H1 (cell line): Measurements from ENCODE around the gene C14orf119. TPM values are rescaled to one million over a fixed set of nuclear protein-coding genes. Genes with fewer than 3 reads are reported as not detected.

Experiments used
- CTCF ChIA-PET: fragments of 300-600 bp; sonication (Branson Sonifier 250); formaldehyde crosslinking; loops from one replicate; lab custom pipeline; 2021; ENCODE audit not compliant: partially characterized antibody; lab: Charles Lee
- POLR2A ChIA-PET: fragments of 300-600 bp; sonication (Branson Sonifier 250); formaldehyde crosslinking; loops from one replicate; lab custom pipeline; 2021; ENCODE audit warnings: inconsistent platforms; ENCODE audit not compliant: partially characterized antibody; lab: Charles Lee
- DNase-seq, 2 experiments: peaks; one replicate each; pipeline versions ENCODE4 v3.0.0 to v3.0.0-alpha.2; 2010 to 2022; ENCODE audit warnings: low spot score in 2 of 2, low read depth in 1 of 2, mixed read lengths in 1 of 2
- FAIRE-seq: peaks from 2 replicates; lab custom pipeline; 2011; peaks lifted over from hg19 to GRCh38; lab: Jason Lieb, UNC
- H2AFZ ChIP-seq: 2 replicates; pipeline ENCODE4 v1.8.1; 2012; ENCODE audit warnings: low read length, inconsistent platforms
- H2AK5ac ChIP-seq: 2 replicates; pipeline ENCODE4 v1.6.1; 2013; ENCODE audit warnings: low read depth, low read length
- H2BK120ac ChIP-seq: replicated peaks from 2 replicates; pipeline ENCODE3; 2013; ENCODE audit warnings: low read depth, low read length, inconsistent platforms
- H2BK12ac ChIP-seq: 2 replicates; pipeline ENCODE4 v1.6.1; 2013; ENCODE audit warnings: low read depth, low read length
- H2BK15ac ChIP-seq: 2 replicates; pipeline ENCODE4 v1.6.1; 2013; ENCODE audit warnings: low read length
- H2BK20ac ChIP-seq: 2 replicates; pipeline ENCODE4 v1.6.1; 2013; ENCODE audit warnings: low read length
- H2BK5ac ChIP-seq: 2 replicates; pipeline ENCODE4 v1.6.1; 2013; ENCODE audit warnings: low read depth, low read length
- H3K14ac ChIP-seq: 2 replicates; pipeline ENCODE4 v1.6.1; 2013; ENCODE audit warnings: inconsistent platforms; ENCODE audit not compliant: insufficient read length
- H3K18ac ChIP-seq: 2 replicates; pipeline ENCODE4 v1.6.1; 2013; ENCODE audit warnings: low read length; ENCODE audit errors: extremely low read depth
- H3K23ac ChIP-seq: 2 replicates; pipeline ENCODE4 v1.6.1; 2013; ENCODE audit warnings: inconsistent platforms; ENCODE audit not compliant: insufficient read length
- H3K23me2 ChIP-seq: 2 replicates; pipeline ENCODE4 v1.6.1; 2013; ENCODE audit warnings: low read depth, low read length
- H3K27ac ChIP-seq: 2 replicates; pipeline ENCODE4 v1.6.1; 2011; ENCODE audit warnings: low read depth, low read length, inconsistent platforms
- H3K27me3 ChIP-seq, 4 experiments: replicated peaks in 1 of 4; 1 replicate in 1 of 4; 2 replicates in 3 of 4; pipeline versions ENCODE4 v1.6.1 to v1.8.1; 2011 to 2013; ENCODE audit warnings: low read length in 3 of 4, mild to moderate bottlenecking in 3 of 4, inconsistent platforms in 2 of 4, mixed read lengths in 2 of 4, moderate library complexity in 1 of 4; ENCODE audit not compliant: control insufficient read depth in 3 of 4, insufficient read depth in 3 of 4; ENCODE audit errors: extremely low read depth in 1 of 4
- H3K36me3 ChIP-seq, 4 experiments: 2 replicates each; pipeline versions ENCODE4 v1.6.1 to v1.8.1; 2011 to 2013; ENCODE audit warnings: mild to moderate bottlenecking in 4 of 4, low read length in 3 of 4, moderate library complexity in 2 of 4, control low read depth in 1 of 4, inconsistent platforms in 1 of 4; ENCODE audit not compliant: insufficient read depth in 4 of 4, control insufficient read depth in 2 of 4
- H3K4ac ChIP-seq: replicated peaks from 2 replicates; pipeline ENCODE3; 2013; ENCODE audit warnings: low read length, low read depth, mixed read lengths, inconsistent platforms; ENCODE audit not compliant: insufficient read length
- H3K4me1 ChIP-seq, 4 experiments: replicated peaks in 1 of 4; 1 replicate in 1 of 4; 2 replicates in 3 of 4; pipeline versions ENCODE4 v1.6.1 to v1.8.1; 2011 to 2013; ENCODE audit warnings: low read length in 3 of 4, inconsistent platforms in 2 of 4, mixed read lengths in 1 of 4; ENCODE audit not compliant: insufficient read depth in 4 of 4, control insufficient read depth in 3 of 4
- H3K4me2 ChIP-seq, 2 experiments: 2 replicates each; pipeline versions ENCODE4 v1.6.1 to v1.8.1; 2011 to 2013; ENCODE audit warnings: low read depth in 2 of 2, low read length in 2 of 2, control low read depth in 1 of 2, inconsistent platforms in 1 of 2, mild to moderate bottlenecking in 1 of 2; ENCODE audit not compliant: insufficient read depth in 1 of 2
- H3K4me3 ChIP-seq, 4 experiments: fragments of 200-600, 300-600 bp in 1 of 4; sonication (generic), shearing (Covaris generic), sonication (Bioruptor Twin) in 1 of 4; 2 replicates each; pipeline versions ENCODE4 v1.5.1 to v1.8.1; 2011 to 2016; ENCODE audit warnings: low read length in 4 of 4, low read depth in 3 of 4, control low read depth in 2 of 4, inconsistent platforms in 2 of 4, mild to moderate bottlenecking in 2 of 4, mixed read lengths in 1 of 4, moderate library complexity in 1 of 4; ENCODE audit not compliant: insufficient read depth in 2 of 4; ENCODE audit errors: extremely low read depth in 1 of 4
- H3K56ac ChIP-seq: replicated peaks from 2 replicates; pipeline ENCODE3; 2013; ENCODE audit warnings: low read depth, mild to moderate bottlenecking, mixed read lengths, low read length, inconsistent platforms; ENCODE audit not compliant: insufficient read length
- H3K79me1 ChIP-seq: 2 replicates; pipeline ENCODE4 v1.6.1; 2013; ENCODE audit warnings: low read depth, low read length, control low read depth
- H3K79me2 ChIP-seq, 2 experiments: 2 replicates each; pipeline versions ENCODE4 v1.6.1 to v1.8.1; 2012 to 2013; ENCODE audit warnings: low read length in 2 of 2, mild to moderate bottlenecking in 2 of 2, inconsistent platforms in 1 of 2; ENCODE audit not compliant: insufficient read depth in 2 of 2, control insufficient read depth in 1 of 2
- H3K9ac ChIP-seq, 4 experiments: replicated peaks in 1 of 4; 1 replicate in 1 of 4; 2 replicates in 3 of 4; pipeline versions ENCODE4 v1.6.1 to v1.8.1; 2011 to 2013; ENCODE audit warnings: low read depth in 3 of 4, low read length in 3 of 4, control low read depth in 2 of 4, mild to moderate bottlenecking in 2 of 4, moderate library complexity in 2 of 4, inconsistent platforms in 1 of 4; ENCODE audit errors: extremely low read depth in 1 of 4
- H3K9me3 ChIP-seq, 2 experiments: 2 replicates each; pipeline versions ENCODE4 v1.6.1 to v1.8.1; 2012 to 2013; ENCODE audit warnings: mild to moderate bottlenecking in 2 of 2, moderate library complexity in 2 of 2, control low read depth in 1 of 2, inconsistent platforms in 1 of 2, low read depth in 1 of 2, low read length in 1 of 2, mixed read lengths in 1 of 2; ENCODE audit not compliant: insufficient read depth in 2 of 2
- H4K20me1 ChIP-seq, 2 experiments: replicated peaks in 1 of 2; 2 replicates each; pipeline versions ENCODE3 to v1.8.1; 2011 to 2013; ENCODE audit warnings: inconsistent platforms in 2 of 2, low read length in 2 of 2, mild to moderate bottlenecking in 1 of 2; ENCODE audit not compliant: insufficient read depth in 2 of 2, control insufficient read depth in 1 of 2
- H4K5ac ChIP-seq: 2 replicates; pipeline ENCODE4 v1.6.1; 2013; ENCODE audit warnings: low read length, low read depth, mixed read lengths, inconsistent platforms; ENCODE audit not compliant: insufficient read length
- H4K8ac ChIP-seq: 2 replicates; pipeline ENCODE4 v1.8.0; 2013; ENCODE audit warnings: mild to moderate bottlenecking, moderate library complexity, low read length, inconsistent platforms; ENCODE audit not compliant: insufficient read depth; ENCODE audit errors: extremely low read depth
- H4K91ac ChIP-seq: replicated peaks from 2 replicates; pipeline ENCODE3; 2013; ENCODE audit warnings: low read length, mixed read lengths, inconsistent platforms; ENCODE audit not compliant: insufficient read length
- BACH1 ChIP-seq: IDR thresholded peaks from 2 replicates; pipeline ENCODE4 v1.6.1; 2012; ENCODE audit warnings: low read length, improper control_type of control experiment
- BCL11A ChIP-seq, 2 experiments: IDR thresholded peaks; one replicate each; pipeline ENCODE4 v1.6.1; 2011; ENCODE audit warnings: low read depth in 2 of 2, low read length in 2 of 2, mild to moderate bottlenecking in 2 of 2
- CBX5 ChIP-seq: fragments of 300-800, 300-1000 bp; sonication (generic); IDR thresholded peaks from 2 replicates; pipeline ENCODE4 v1.7.1; 2016; ENCODE audit warnings: antibody characterized with exemption, low read length, low read depth
- FOSL1 ChIP-seq: IDR thresholded peaks from 2 replicates; pipeline ENCODE4 v1.6.1; 2011; ENCODE audit warnings: mild to moderate bottlenecking, low read depth, low read length, moderate library complexity; ENCODE audit not compliant: insufficient read depth
- KDM1A ChIP-seq: fragments of 200-600, 300-600 bp; sonication (generic); IDR thresholded peaks from 2 replicates; pipeline ENCODE4 v1.7.1; 2016; ENCODE audit warnings: mild to moderate bottlenecking, low read length, borderline replicate concordance
- MAFK ChIP-seq: IDR thresholded peaks from 2 replicates; pipeline ENCODE4 v1.6.1; 2012; ENCODE audit warnings: low read depth, mild to moderate bottlenecking, improper control_type of control experiment, low read length
- POLR2AphosphoS5 ChIP-seq: IDR thresholded peaks from 2 replicates; pipeline ENCODE4 v1.6.1; 2011; ENCODE audit warnings: low read depth, low read length
- RAD21 ChIP-seq, 2 experiments: IDR thresholded peaks in 1 of 2; conservative IDR thresholded peaks in 1 of 2; 2 replicates each; pipeline ENCODE4 v1.6.1; 2011; ENCODE audit warnings: low read depth in 2 of 2, low read length in 2 of 2, improper control_type of control experiment in 1 of 2, inconsistent platforms in 1 of 2, mild to moderate bottlenecking in 1 of 2, moderate library complexity in 1 of 2
- RNF2 ChIP-seq: fragments of 200-900, 300-1000 bp; sonication (generic); IDR thresholded peaks from 2 replicates; pipeline ENCODE4 v1.7.1; 2016; ENCODE audit warnings: borderline replicate concordance, low read depth, mild to moderate bottlenecking, antibody characterized with exemption, low read length; ENCODE audit not compliant: poor library complexity, severe bottlenecking; ENCODE audit errors: missing control alignments
- SIN3A ChIP-seq, 2 experiments: IDR thresholded peaks in 1 of 2; conservative IDR thresholded peaks in 1 of 2; 2 replicates each; pipeline ENCODE4 v1.6.1; 2011 to 2012; ENCODE audit warnings: low read length in 2 of 2, improper control_type of control experiment in 1 of 2, low read depth in 1 of 2, mild to moderate bottlenecking in 1 of 2
- SRF ChIP-seq: IDR thresholded peaks from 2 replicates; pipeline ENCODE4 v1.6.1; 2011; ENCODE audit warnings: mild to moderate bottlenecking, low read depth, low read length, moderate library complexity
- USF2 ChIP-seq: IDR thresholded peaks from 2 replicates; pipeline ENCODE4 v1.6.1; 2011; ENCODE audit warnings: low read length, improper control_type of control experiment
- WGBS, 2 experiments: shearing (Covaris generic) in 1 of 2; methylation state at CpG; one replicate each; pipeline versions ENCODE4 v1.1.6 to v1.1.7; 2013 to 2015; ENCODE audit warnings: low lambda C conversion rate in 2 of 2, mixed read lengths in 2 of 2, inconsistent platforms in 1 of 2, low coverage in 1 of 2, missing lambda C conversion rate in 1 of 2; ENCODE audit not compliant: insufficient replicate concordance in 2 of 2, insufficient coverage in 1 of 2, insufficient read length in 1 of 2; ENCODE audit errors: extremely low coverage in 1 of 2, missing lambda C conversion rate in 1 of 2; 5-methylcytosine and 5-hydroxymethylcytosine counted together
- polyA plus RNA-seq, 7 experiments: library from polyadenylated mRNA; depleted of rRNA in 3 of 7; stranded (reverse) in 5 of 7; unstranded in 2 of 7; fragments of >200 nt in 5 of 7; fragments of 200-250 nt in 2 of 7; gene quantifications; 1 replicate in 5 of 7; 2 replicates in 1 of 7; 4 replicates in 1 of 7; pipeline versions ENCODE4 v1.2.1 to v1.2.3, GENCODE V29; 2011 to 2013; ENCODE audit warnings: missing spikeins in 2 of 7, mixed read lengths in 2 of 7
- total RNA-seq: library from RNA; stranded (reverse); fragmentation: NEBNext Ultra II Directional; extraction: Animal tissue kit (Norgen Biotek cat#: 25700); gene quantifications from 2 replicates; pipeline ENCODE4 v1.2.1, GENCODE V29; 2021

C14orf119 gene
- total and polyA plus RNA-seq, 2 of the 8 experiments (the other 6 are each of a cell fraction or from before 2014, with no cell fraction given), result 78.1 to 94.0 TPM

DNA sequence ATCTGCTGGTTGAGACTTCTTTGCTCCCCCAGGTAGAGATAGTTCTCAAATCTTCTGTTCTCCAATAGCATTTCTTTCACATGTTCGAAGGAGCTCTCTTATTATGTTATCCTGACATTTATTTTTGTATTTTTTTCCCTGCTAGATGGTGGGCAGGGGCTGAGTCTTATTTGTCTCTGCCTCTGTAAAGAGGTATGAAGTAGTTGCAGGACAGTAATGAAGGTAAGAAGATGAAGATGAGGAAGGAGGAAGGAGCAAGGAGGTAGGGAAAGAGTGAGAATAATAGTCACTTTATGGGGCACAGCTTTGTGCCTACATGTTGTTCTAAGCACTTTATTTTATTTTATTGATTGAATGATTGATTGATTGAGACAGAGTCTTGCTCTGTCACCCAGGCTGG lies 14.5 kb downstream of the C14orf119 start:
- Histone ChIP-seq H2BK120ac (no peak overlapping the region), H3K23me2 (no peaks in the 10 kb centered on the region; the same call in 1 of the 2 replicates), H4K8ac (no peak overlapping the region), H3K14ac (no peak overlapping the region), H3K36me3 (no peaks in the 10 kb centered on the region), H4K5ac (no peak overlapping the region), H2AK5ac (no peak overlapping the region), H3K27me3 (peaks cover 0 to 3% (median 0%) of the 10 kb centered on the region in 4 experiments; a peak in 2 of 7 replicates), H3K18ac (no peak overlapping the region), H3K4ac (no peak overlapping the region), H3K9me3 (peaks cover 3 to 4% of the 10 kb centered on the region in 2 experiments; a peak in 2 of 4 replicates), H3K79me2 (no peaks in the 10 kb centered on the region), H2BK12ac (no peak overlapping the region), H2BK15ac (no peak overlapping the region), H3K4me2 (no peak overlapping the region), H4K20me1 (no peaks in the 10 kb centered on the region), H2AFZ (no peak overlapping the region), H2BK5ac (no peak overlapping the region), H3K9ac (no peak overlapping the region), H4K91ac (no peak overlapping the region), H3K4me1 (peaks cover 6 to 18% (median 13%) of the 10 kb centered on the region in 4 experiments), H3K56ac (no peak overlapping the region), H2BK20ac (no peak overlapping the region), H3K27ac (no peak overlapping the region), H3K23ac (no peak overlapping the region), H3K4me3 (no peak overlapping the region), H3K79me1 (no peaks in the 10 kb centered on the region)
- DNase-seq (no peak), FAIRE-seq (no peak)
- POLR2A ChIA-PET, result interaction anchor here (1.0 to 1.7 kb wide), 7 partner anchors 8 to 214 kb away, joined by 3 to 9 read pairs (median 4); partner anchors contain the start of genes ACIN1 and C14orf119
- CTCF ChIA-PET, result interaction anchor here (0.5 to 3.4 kb wide), 11 partner anchors 10 to 223 kb away, joined by 3 to 19 read pairs (median 4); no protein-coding TSS in a partner anchor
- 90% methylated on average over 1 of the region's 1 CpG; no CpG with 5 or more reads in 1 of the 2 experiments for WGBS, 2 experiments
- TF ChIP-seq BCL11A (IDR thresholded peaks at IDR 0.05; ENCODE audit: low read depth in 2 of 2, low read length in 2 of 2) (no peak), FOSL1 (no peak), CBX5 (no peak), USF2 (no peak), POLR2AphosphoS5 (no peak), BACH1 (no peak), RNF2 (no peak), SIN3A (conservative IDR thresholded peaks at IDR 0.05 in 1 of 2, IDR thresholded peaks at IDR 0.05 in 1 of 2; ENCODE audit: low read depth in 1 of 2, low read length in 2 of 2) (no peak), KDM1A (no peak), SRF (no peak), MAFK (no peak), RAD21 (IDR thresholded peaks at IDR 0.05 in 1 of 2, conservative IDR thresholded peaks at IDR 0.05 in 1 of 2; ENCODE audit: low read depth in 2 of 2, low read length in 2 of 2) (no peak)
